GDM1 (cell line): ENCODE measurements around the gene MADCAM1.

Experiments
- DNase-seq: peaks from one replicate; lab custom pipeline; 2025; lab: John Stamatoyannopoulos, UW

The MADCAM1 gene

GRCh38 chr19:508204-509150 lies 12.2 kb downstream of the MADCAM1 start:
- no peak for DNase-seq

GRCh38 chr19:510606-511100 lies 14.4 kb downstream of the MADCAM1 start:
- peak; percentile 84 for DNase-seq

GRCh38 chr19:511101-511851 lies 15.0 kb downstream of the MADCAM1 start:
- DNase-seq, result peak; percentile 72

GRCh38 chr19:512547-513365 lies 16.5 kb downstream of the MADCAM1 start:
- DNase-seq, result no peak

GRCh38 chr19:513368-514165 lies 17.3 kb downstream of the MADCAM1 start:
- no peak for DNase-seq

- no peak for DNase-seq
Observed at GRCh38 chr19:514166-514663, 17.9 kb downstream of the MADCAM1 start.

- no peak for DNase-seq
Observed at GRCh38 chr19:517721-518597, 21.7 kb downstream of the MADCAM1 start.

- DNase-seq, result no peak
Observed at GRCh38 chr19:518598-519231, 22.4 kb downstream of the MADCAM1 start.

GRCh38 chr19:519449-519865 lies 23.2 kb downstream of the MADCAM1 start:
- no peak for DNase-seq

- DNase-seq, result no peak
Observed at GRCh38 chr19:522726-523125, 26.4 kb downstream of the MADCAM1 start.

- DNase-seq, result no peak
Observed at GRCh38 chr19:524062-524674, 27.9 kb downstream of the MADCAM1 start.

GRCh38 chr19:525029-525428 lies 28.7 kb downstream of the MADCAM1 start:
- DNase-seq, result no peak

GRCh38 chr19:525857-526419 lies 29.7 kb downstream of the MADCAM1 start:
- no peak for DNase-seq

- no peak for DNase-seq
Observed at GRCh38 chr19:530134-531008, 34.1 kb downstream of the MADCAM1 start.

GRCh38 chr19:531009-531752 lies 34.9 kb downstream of the MADCAM1 start:
- peak; percentile 83 for DNase-seq

- DNase-seq, result no peak
Observed at GRCh38 chr19:531753-532560, 35.7 kb downstream of the MADCAM1 start, which contains the start of gene CDC34. Gene CDC34, plus strand, starts transcription at chr19:531760. Its CDS starts 172 bp downstream, at chr19:531932.
